H9 (cell line): ENCODE measurements around the gene DSN1. TPM values are rescaled to one million over a fixed set of nuclear protein-coding genes. Genes with fewer than 3 reads are reported as not detected.

ENCODE experiments used
- DNase-seq: peaks from one replicate; pipeline ENCODE4 v3.0.0-alpha.2; 2017
- H2AFZ ChIP-seq: one replicate; pipeline ENCODE4 v1.6.1; 2013; ENCODE audit warnings: mild to moderate bottlenecking, low read length, control low read depth, moderate library complexity
- H2AK5ac ChIP-seq: 2 replicates; pipeline ENCODE4 v1.6.1; 2013; ENCODE audit warnings: low read length, control low read depth, mixed read lengths; ENCODE audit not compliant: insufficient read length
- H2BK120ac ChIP-seq: one replicate; pipeline ENCODE4 v1.6.1; 2013; ENCODE audit warnings: low read depth, mild to moderate bottlenecking, low read length, control low read depth, inconsistent platforms; ENCODE audit not compliant: poor library complexity, severe bottlenecking
- H2BK12ac ChIP-seq: 2 replicates; pipeline ENCODE4 v1.6.1; 2013; ENCODE audit warnings: low read length, control low read depth, mixed read lengths, low read depth; ENCODE audit not compliant: insufficient read length
- H2BK15ac ChIP-seq: 2 replicates; pipeline ENCODE4 v1.6.1; 2013; ENCODE audit warnings: low read depth, low read length, control low read depth
- H2BK20ac ChIP-seq: one replicate; pipeline ENCODE4 v1.6.1; 2013; ENCODE audit warnings: low read depth, mild to moderate bottlenecking, low read length, control low read depth, inconsistent platforms; ENCODE audit not compliant: poor library complexity, severe bottlenecking
- H2BK5ac ChIP-seq: 2 replicates; pipeline ENCODE4 v1.6.1; 2013; ENCODE audit warnings: low read length, control low read depth, mixed read lengths; ENCODE audit not compliant: insufficient read length
- H3K14ac ChIP-seq: 2 replicates; pipeline ENCODE4 v1.6.1; 2013; ENCODE audit warnings: low read length, control low read depth; ENCODE audit not compliant: insufficient read depth
- H3K18ac ChIP-seq: 2 replicates; pipeline ENCODE4 v1.6.1; 2013; ENCODE audit warnings: low read depth, mild to moderate bottlenecking, mixed read lengths, low read length, control low read depth; ENCODE audit not compliant: insufficient read length
- H3K23ac ChIP-seq: 2 replicates; pipeline ENCODE4 v1.6.1; 2013; ENCODE audit warnings: low read length, control low read depth, mixed read lengths, low read depth; ENCODE audit not compliant: insufficient read length
- H3K23me2 ChIP-seq: 2 replicates; pipeline ENCODE4 v1.6.1; 2013; ENCODE audit warnings: low read depth, mild to moderate bottlenecking, mixed read lengths, low read length, control low read depth; ENCODE audit not compliant: insufficient read length, poor library complexity, severe bottlenecking
- H3K27ac ChIP-seq: 2 replicates; pipeline ENCODE4 v1.5.1; 2013; ENCODE audit warnings: low read length, control low read depth, mixed read lengths, low read depth; ENCODE audit not compliant: insufficient read length
- H3K27me3 ChIP-seq: 2 replicates; pipeline ENCODE4 v1.6.1; 2013; ENCODE audit warnings: low read length, control low read depth, inconsistent platforms; ENCODE audit not compliant: insufficient read depth
- H3K4ac ChIP-seq: 2 replicates; pipeline ENCODE4 v1.6.1; 2013; ENCODE audit warnings: low read depth, mild to moderate bottlenecking, control low read depth, inconsistent platforms, low read length, moderate library complexity
- H3K4me1 ChIP-seq: 2 replicates; pipeline ENCODE4 v1.6.1; 2013; ENCODE audit warnings: low read length, control low read depth, inconsistent platforms; ENCODE audit not compliant: insufficient read depth
- H3K4me2 ChIP-seq: 2 replicates; pipeline ENCODE4 v1.6.1; 2013; ENCODE audit warnings: low read length, control low read depth, mixed read lengths; ENCODE audit not compliant: insufficient read length, insufficient read depth
- H3K56ac ChIP-seq: 2 replicates; pipeline ENCODE4 v1.6.1; 2013; ENCODE audit warnings: low read depth, mild to moderate bottlenecking, mixed read lengths, low read length, control low read depth; ENCODE audit not compliant: insufficient read length
- H3K79me1 ChIP-seq: 2 replicates; pipeline ENCODE4 v1.6.1; 2013; ENCODE audit warnings: low read depth, mild to moderate bottlenecking, moderate library complexity, low read length, control low read depth, inconsistent platforms; ENCODE audit not compliant: insufficient read depth, poor library complexity, severe bottlenecking
- H3K79me2 ChIP-seq: 2 replicates; pipeline ENCODE4 v1.6.1; 2013; ENCODE audit warnings: low read length, control low read depth, inconsistent platforms; ENCODE audit not compliant: insufficient read depth
- H3K9ac ChIP-seq: 2 replicates; pipeline ENCODE4 v1.6.1; 2013; ENCODE audit warnings: low read length, control low read depth, mixed read lengths; ENCODE audit not compliant: insufficient read length; ENCODE audit errors: extremely low read depth
- H3K9me3 ChIP-seq: one replicate; pipeline ENCODE4 v1.6.1; 2013; ENCODE audit warnings: low read depth, low read length, inconsistent platforms; ENCODE audit not compliant: control insufficient read depth
- H3T11ph ChIP-seq: one replicate; pipeline ENCODE4 v1.6.1; 2013; ENCODE audit warnings: mild to moderate bottlenecking, low read length, control low read depth, inconsistent platforms
- H4K20me1 ChIP-seq: one replicate; pipeline ENCODE4 v1.6.1; 2013; ENCODE audit not compliant: control insufficient read depth, insufficient read length, insufficient read depth
- H4K5ac ChIP-seq: 2 replicates; pipeline ENCODE4 v1.6.1; 2013; ENCODE audit warnings: low read depth, mild to moderate bottlenecking, mixed read lengths, low read length, control low read depth; ENCODE audit not compliant: insufficient read length
- H4K8ac ChIP-seq: replicated peaks from 2 replicates; pipeline ENCODE4 v1.6.1; 2013; ENCODE audit warnings: low read length, control low read depth, mixed read lengths, low read depth; ENCODE audit not compliant: insufficient read length
- H4K91ac ChIP-seq: 2 replicates; pipeline ENCODE4 v1.6.1; 2013; ENCODE audit warnings: low read depth, mild to moderate bottlenecking, moderate library complexity, mixed read lengths, low read length, control low read depth; ENCODE audit not compliant: insufficient read length
- H3K27ac Mint-ChIP-seq, 3 experiments: 2 replicates in 2 of 3; 3 replicates in 1 of 3; pipeline ENCODE4 v1.8.0; 2020 to 2021; ENCODE audit warnings: mixed read lengths in 3 of 3, mild to moderate bottlenecking in 1 of 3, moderate library complexity in 1 of 3
- H3K27me3 Mint-ChIP-seq: 2 replicates; pipeline ENCODE4 v1.8.0; 2021; ENCODE audit warnings: low read depth, mild to moderate bottlenecking, moderate library complexity, mixed read lengths
- H3K36me3 Mint-ChIP-seq, 3 experiments: 2 replicates in 2 of 3; 3 replicates in 1 of 3; pipeline ENCODE4 v1.8.0; 2020 to 2021; ENCODE audit warnings: low read depth in 3 of 3, mixed read lengths in 3 of 3; ENCODE audit not compliant: insufficient read depth in 1 of 3
- H3K4me1 Mint-ChIP-seq, 2 experiments: 2 replicates each; pipeline ENCODE4 v1.8.0; 2020; ENCODE audit warnings: mixed read lengths in 2 of 2
- H3K4me3 Mint-ChIP-seq, 2 experiments: 2 replicates in 1 of 2; 3 replicates in 1 of 2; pipeline ENCODE4 v1.8.0; 2020 to 2021; ENCODE audit warnings: mild to moderate bottlenecking in 2 of 2, mixed read lengths in 2 of 2, moderate library complexity in 1 of 2
- H3K9me3 Mint-ChIP-seq, 2 experiments: 2 replicates in 1 of 2; 3 replicates in 1 of 2; pipeline ENCODE4 v1.8.0; 2020; ENCODE audit warnings: mild to moderate bottlenecking in 2 of 2, mixed read lengths in 2 of 2, moderate library complexity in 1 of 2
- WGBS: extraction: QIAGEN DNeasy Blood & Tissue Kit; methylation state at CpG from one replicate; pipeline ENCODE4 v1.1.7; 2013; ENCODE audit warnings: missing lambda C conversion rate, low lambda C conversion rate, mixed read lengths; ENCODE audit not compliant: insufficient read length; ENCODE audit errors: extremely low coverage; 5-methylcytosine and 5-hydroxymethylcytosine counted together
- total RNA-seq: library from RNA; stranded (reverse); gene quantifications from 2 replicates; pipeline ENCODE4 v1.2.1, GENCODE V29; 2021
- TF ChIP-seq, protein P1 (sequence below): fragments of 200-600 bp; sonication (generic); conservative IDR thresholded peaks from 3 replicates; pipeline ENCODE4 v1.8.0; 2021; ENCODE audit warnings: antibody characterized with exemption, mild to moderate bottlenecking

The DSN1 gene
- total RNA-seq, 1 experiment from 2014 or later, result 22.8 TPM

DNA sequence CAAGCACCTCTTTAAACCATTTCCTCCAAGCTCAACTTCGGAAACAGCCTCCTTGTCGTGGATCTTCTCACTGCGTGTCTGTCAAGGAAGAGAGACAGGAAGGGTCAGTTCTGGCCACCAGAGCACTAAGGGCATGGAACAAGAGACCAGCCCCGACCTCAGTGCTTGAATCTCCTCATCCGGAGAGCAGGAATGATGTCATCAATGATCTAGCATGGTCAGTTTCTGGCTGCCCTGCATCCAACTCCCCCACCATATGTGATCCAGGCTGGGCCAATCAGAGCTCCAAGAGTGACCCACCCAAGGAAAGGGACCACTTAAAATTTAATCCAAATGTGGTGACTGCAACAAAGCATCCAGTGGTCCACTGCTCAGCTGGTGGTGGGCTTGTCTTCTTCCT, 23.3 kb upstream of the DSN1 start:
- Mint-ChIP-seq H3K4me3 (no peak overlapping the region), H3K9me3 (no peaks in the 10 kb centered on the region), H3K27ac (no peak overlapping the region), H3K36me3 (peaks cover 15 to 81% (median 77%) of the 10 kb centered on the region in 3 experiments; a peak in 6 of 7 replicates), H3K4me1 (peaks cover 0 to 8% of the 10 kb centered on the region in 2 experiments; a peak in 2 of 4 replicates), H3K27me3 (no peaks in the 10 kb centered on the region)
- TF ChIP-seq, protein P1, sequence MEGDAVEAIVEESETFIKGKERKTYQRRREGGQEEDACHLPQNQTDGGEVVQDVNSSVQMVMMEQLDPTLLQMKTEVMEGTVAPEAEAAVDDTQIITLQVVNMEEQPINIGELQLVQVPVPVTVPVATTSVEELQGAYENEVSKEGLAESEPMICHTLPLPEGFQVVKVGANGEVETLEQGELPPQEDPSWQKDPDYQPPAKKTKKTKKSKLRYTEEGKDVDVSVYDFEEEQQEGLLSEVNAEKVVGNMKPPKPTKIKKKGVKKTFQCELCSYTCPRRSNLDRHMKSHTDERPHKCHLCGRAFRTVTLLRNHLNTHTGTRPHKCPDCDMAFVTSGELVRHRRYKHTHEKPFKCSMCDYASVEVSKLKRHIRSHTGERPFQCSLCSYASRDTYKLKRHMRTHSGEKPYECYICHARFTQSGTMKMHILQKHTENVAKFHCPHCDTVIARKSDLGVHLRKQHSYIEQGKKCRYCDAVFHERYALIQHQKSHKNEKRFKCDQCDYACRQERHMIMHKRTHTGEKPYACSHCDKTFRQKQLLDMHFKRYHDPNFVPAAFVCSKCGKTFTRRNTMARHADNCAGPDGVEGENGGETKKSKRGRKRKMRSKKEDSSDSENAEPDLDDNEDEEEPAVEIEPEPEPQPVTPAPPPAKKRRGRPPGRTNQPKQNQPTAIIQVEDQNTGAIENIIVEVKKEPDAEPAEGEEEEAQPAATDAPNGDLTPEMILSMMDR, result no peak
- Histone ChIP-seq H3K4me1 (no peaks in the 10 kb centered on the region), H2BK5ac (no peak overlapping the region), H2BK12ac (no peak overlapping the region), H4K20me1 (no peaks in the 10 kb centered on the region), H2AFZ (no peak overlapping the region), H3K9me3 (no peaks in the 10 kb centered on the region), H3K14ac (no peak overlapping the region), H4K8ac (no peak overlapping the region), H2BK20ac (no peak overlapping the region), H3K27me3 (no peaks in the 10 kb centered on the region), H2AK5ac (no peak overlapping the region), H3K79me2 (no peaks in the 10 kb centered on the region), H3K79me1 (no peaks in the 10 kb centered on the region), H3K9ac (no peak overlapping the region), H3K23me2 (no peaks in the 10 kb centered on the region), H3K4me2 (no peak overlapping the region), H3K4ac (no peak overlapping the region), H4K91ac (no peak overlapping the region), H3K18ac (no peak overlapping the region), H3K23ac (no peak overlapping the region), H3T11ph (no peak overlapping the region), H2BK120ac (no peak overlapping the region), H3K56ac (no peak overlapping the region), H2BK15ac (no peak overlapping the region), H4K5ac (no peak overlapping the region), H3K27ac (no peak overlapping the region)
- DNase-seq, result no peak
- WGBS, result no CpG with 5 or more reads among the region's 5 CpGs
